Activated B cell treated with CpG ODN at 0.5 μM for 24 hours (primary cell): Measurements from ENCODE around the gene KXD1. TPM values are rescaled to one million over a fixed set of nuclear protein-coding genes. Genes with fewer than 3 reads are reported as not detected.

Experiments used
- ATAC-seq: fragments of 200-7000 bp; cut with Tn5 transposase; one replicate; pipeline ENCODE4 v1.10.0; 2021; ENCODE audit warnings: low read depth, mild to moderate bottlenecking, moderate library complexity
- CTCF ChIA-PET: fragments of 350-600 bp; sonication (Branson Sonifier 250); formaldehyde crosslinking; loops from one replicate; lab custom pipeline; 2021; ENCODE audit warnings: antibody characterized with exemption; lab: Charles Lee
- POLR2A ChIA-PET: fragments of 350-600 bp; sonication (Branson Sonifier 250); formaldehyde crosslinking; loops from one replicate; lab custom pipeline; 2021; ENCODE audit warnings: antibody characterized with exemption; lab: Charles Lee
- DNase-seq: peaks from one replicate; pipeline ENCODE4 v3.0.0; 2022
- H3K27ac Mint-ChIP-seq: one replicate; pipeline ENCODE4 v1.8.0; 2020; ENCODE audit warnings: mixed read lengths
- H3K27me3 Mint-ChIP-seq: one replicate; pipeline ENCODE4 v1.8.0; 2021; ENCODE audit warnings: mixed read lengths
- H3K36me3 Mint-ChIP-seq: one replicate; pipeline ENCODE4 v1.8.0; 2021; ENCODE audit warnings: low read depth, mixed read lengths
- H3K4me1 Mint-ChIP-seq: one replicate; pipeline ENCODE4 v1.8.0; 2021; ENCODE audit warnings: mixed read lengths
- H3K4me3 Mint-ChIP-seq: one replicate; pipeline ENCODE4 v1.8.0; 2020; ENCODE audit warnings: mild to moderate bottlenecking, mixed read lengths
- H3K9me3 Mint-ChIP-seq: one replicate; pipeline ENCODE4 v1.8.0; 2020; ENCODE audit warnings: mixed read lengths
- intact Hi-C: fragments of 100-400 bp; cut with micrococcal nuclease; formaldehyde crosslinking; loops from one replicate; pipeline ENCODE4 v1.15.1; 2024
- total RNA-seq: library from RNA; stranded (reverse); gene quantifications from 2 replicates; pipeline ENCODE4 v1.2.3, GENCODE V29; 2022
- TF ChIP-seq, protein P1 (sequence below): fragments of 200-600 bp; IDR thresholded peaks from one replicate; pipeline ENCODE4 v1.8.0; 2022; ENCODE audit warnings: antibody characterized with exemption, mild to moderate bottlenecking

Gene KXD1
- total RNA-seq, 1 donor from 2014 or later = 88.8 TPM

GRCh38 chr19:18617562-18617961 lies 59.9 kb downstream of the KXD1 start:
- TF ChIP-seq, protein P1, sequence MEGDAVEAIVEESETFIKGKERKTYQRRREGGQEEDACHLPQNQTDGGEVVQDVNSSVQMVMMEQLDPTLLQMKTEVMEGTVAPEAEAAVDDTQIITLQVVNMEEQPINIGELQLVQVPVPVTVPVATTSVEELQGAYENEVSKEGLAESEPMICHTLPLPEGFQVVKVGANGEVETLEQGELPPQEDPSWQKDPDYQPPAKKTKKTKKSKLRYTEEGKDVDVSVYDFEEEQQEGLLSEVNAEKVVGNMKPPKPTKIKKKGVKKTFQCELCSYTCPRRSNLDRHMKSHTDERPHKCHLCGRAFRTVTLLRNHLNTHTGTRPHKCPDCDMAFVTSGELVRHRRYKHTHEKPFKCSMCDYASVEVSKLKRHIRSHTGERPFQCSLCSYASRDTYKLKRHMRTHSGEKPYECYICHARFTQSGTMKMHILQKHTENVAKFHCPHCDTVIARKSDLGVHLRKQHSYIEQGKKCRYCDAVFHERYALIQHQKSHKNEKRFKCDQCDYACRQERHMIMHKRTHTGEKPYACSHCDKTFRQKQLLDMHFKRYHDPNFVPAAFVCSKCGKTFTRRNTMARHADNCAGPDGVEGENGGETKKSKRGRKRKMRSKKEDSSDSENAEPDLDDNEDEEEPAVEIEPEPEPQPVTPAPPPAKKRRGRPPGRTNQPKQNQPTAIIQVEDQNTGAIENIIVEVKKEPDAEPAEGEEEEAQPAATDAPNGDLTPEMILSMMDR = no peak
- no peak overlapping the region for H3K27ac Mint-ChIP-seq
- ATAC-seq = no peak

GRCh38 chr19:18618236-18618635 lies 60.6 kb downstream of the KXD1 start:
- Mint-ChIP-seq H3K4me3 (no peak overlapping the region), H3K27me3 (peaks cover 29% of the 10 kb centered on the region), H3K4me1 (peaks cover 3% of the 10 kb centered on the region), H3K36me3 (no peaks in the 10 kb centered on the region), H3K27ac (no peak overlapping the region), H3K9me3 (no peaks in the 10 kb centered on the region)
- TF ChIP-seq, protein P1 = no peak
- intact Hi-C loops = no loop called here
- POLR2A ChIA-PET = interaction anchor here (0.5 kb wide), 1 partner anchor 8 kb away, joined by 3 read pairs; no protein-coding TSS in a partner anchor
- CTCF ChIA-PET = no interaction called here
- no peak for DNase-seq
- no peak for ATAC-seq

More at GRCh38 chr19:18617562-18617961, 59.9 kb downstream of the KXD1 start:
- no peaks in the 10 kb centered on the region for H3K9me3 Mint-ChIP-seq
- peaks cover 5% of the 10 kb centered on the region for H3K4me1 Mint-ChIP-seq
- H3K36me3 Mint-ChIP-seq = no peaks in the 10 kb centered on the region
- intact Hi-C loops = no loop called here
- peaks cover 31% of the 10 kb centered on the region for H3K27me3 Mint-ChIP-seq
- ChIA-PET CTCF (no interaction called here), POLR2A (no interaction called here)
- DNase-seq = no peak
- no peak overlapping the region for H3K4me3 Mint-ChIP-seq

Other genes with a start within 250 kb of the KXD1 start
- 59.2 and 70.3 TPM in 2 replicates for gene LSM4, start 234.8 kb upstream of the KXD1 start, total RNA-seq
- gene PGPEP1, start 217.3 kb upstream of the KXD1 start, total RNA-seq = 5.6 and 6.9 TPM in 2 replicates
- not detected in 2 replicates for gene GDF15, start 171.7 kb upstream of the KXD1 start, total RNA-seq
- 0.47 and 0.88 TPM in 2 replicates for gene LRRC25, start 160.2 kb upstream of the KXD1 start, total RNA-seq
- gene SSBP4, start 138.5 kb upstream of the KXD1 start, total RNA-seq = 28.5 and 36.6 TPM in 2 replicates
- 5.1 and 6.3 TPM in 2 replicates for gene ISYNA1, start 119.7 kb upstream of the KXD1 start, total RNA-seq
- gene ELL, start 35.8 kb upstream of the KXD1 start, total RNA-seq = 29.0 and 32.6 TPM in 2 replicates
- 133 and 140 TPM in 2 replicates for gene FKBP8, start 14.3 kb upstream of the KXD1 start, total RNA-seq
- 1,962 and 2,164 TPM in 2 replicates for gene UBA52, start 14.0 kb downstream of the KXD1 start, total RNA-seq
- 83.7 and 85.9 TPM in 2 replicates for gene REX1BD, start 30.9 kb downstream of the KXD1 start, total RNA-seq
- not detected in 2 replicates for gene CRLF1, start 48.9 kb downstream of the KXD1 start, total RNA-seq
- gene TMEM59L, start 55.0 kb downstream of the KXD1 start, total RNA-seq = 0.64 TPM in 1 of 2 replicates, not detected in the other
- 10.9 and 11.3 TPM in 2 replicates for gene KLHL26, start 79.2 kb downstream of the KXD1 start, total RNA-seq
- gene CRTC1, start 125.8 kb downstream of the KXD1 start, total RNA-seq = 13.1 and 15.5 TPM in 2 replicates
- gene COMP, start 233.4 kb downstream of the KXD1 start, total RNA-seq = 0.10 and 0.16 TPM in 2 replicates